Coronary artery (tissue), 2 donors: Measurements from ENCODE around the gene KIF21A.

Experiments
- DNase-seq: peaks from one replicate; pipeline ENCODE4 v3.0.0-alpha.2; 2017; ENCODE audit warnings: low spot score
- H3K27ac ChIP-seq, 2 donors: fragments of 200-600 bp; sonication (generic); one replicate each; pipeline ENCODE4 v1.5.1; 2016 to 2019
- H3K4me3 ChIP-seq: fragments of 200-600 bp; sonication (generic); 2 replicates; pipeline ENCODE4 v1.5.1; 2016; ENCODE audit warnings: mild to moderate bottlenecking, moderate library complexity
- CTCF ChIP-seq: fragments of 200-600 bp; sonication (generic); IDR thresholded peaks from one replicate; pipeline ENCODE4 v1.5.1; 2019; ENCODE audit warnings: antibody characterized with exemption

The KIF21A gene

GRCh38 chr12:39413836-39414771 lies 28.8 kb downstream of the KIF21A start:
- no peak overlapping the region for H3K27ac ChIP-seq
- no peak overlapping the region for H3K4me3 ChIP-seq
- no peak for DNase-seq
- TF ChIP-seq CTCF = no peak

GRCh38 chr12:39412210-39412609 lies 30.7 kb downstream of the KIF21A start:
- Histone ChIP-seq H3K27ac (no peak overlapping the region), H3K4me3 (no peak overlapping the region)
- TF ChIP-seq CTCF = no peak
- no peak for DNase-seq

GRCh38 chr12:39406262-39406661 lies 36.7 kb downstream of the KIF21A start:
- H3K27ac ChIP-seq = no peak overlapping the region
- no peak overlapping the region for H3K4me3 ChIP-seq
- DNase-seq = no peak
- TF ChIP-seq CTCF = no peak

- TF ChIP-seq CTCF = no peak
- Histone ChIP-seq H3K4me3 (no peak overlapping the region), H3K27ac (no peak overlapping the region)
- no peak for DNase-seq
These were observed 37.3 kb downstream of the KIF21A start for GRCh38 chr12:39405580-39405979.

DNA sequence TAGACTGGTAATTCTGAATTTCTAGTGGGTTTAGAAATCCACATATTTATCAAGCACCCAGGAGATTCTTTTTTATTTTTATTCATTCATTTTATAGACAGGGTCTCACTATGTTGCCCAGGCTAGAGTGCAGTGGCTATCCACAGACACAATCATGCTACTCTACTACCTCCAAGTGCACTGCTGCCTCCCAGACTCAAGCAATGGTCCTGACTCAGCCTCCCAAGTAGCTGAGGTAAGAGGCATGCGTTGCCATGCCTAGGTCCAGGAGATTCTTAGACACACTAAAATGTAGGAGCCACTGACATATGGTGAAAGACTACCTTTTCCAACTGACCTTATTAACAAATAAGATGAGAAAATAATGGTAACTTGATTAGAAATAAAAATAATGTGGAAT lies 38.9 kb downstream of the KIF21A start:
- no peak overlapping the region for H3K4me3 ChIP-seq
- H3K27ac ChIP-seq = no peak overlapping the region
- TF ChIP-seq CTCF = no peak
- no peak for DNase-seq

DNA sequence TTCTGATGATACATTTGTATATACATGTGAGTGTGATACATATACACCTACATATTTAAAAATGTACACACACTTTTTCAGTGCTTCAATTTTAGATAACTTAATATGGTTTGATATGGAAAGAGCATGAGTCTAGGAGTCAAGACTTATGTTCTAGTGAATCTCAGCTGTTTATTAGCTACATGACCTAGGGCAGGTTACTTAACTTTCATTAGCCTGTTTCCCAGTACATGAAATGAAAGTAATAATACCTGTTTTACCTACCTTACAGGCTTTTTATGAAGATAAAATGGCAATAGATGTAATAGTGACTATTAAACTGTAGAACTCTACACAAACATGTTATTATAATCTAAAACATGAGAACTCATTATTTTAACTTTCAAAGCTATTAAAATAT lies 39.5 kb downstream of the KIF21A start:
- H3K27ac ChIP-seq = no peak overlapping the region
- DNase-seq = no peak
- no peak overlapping the region for H3K4me3 ChIP-seq
- TF ChIP-seq CTCF = no peak

- Histone ChIP-seq H3K27ac (no peak overlapping the region), H3K4me3 (no peak overlapping the region)
- no peak for DNase-seq
- TF ChIP-seq CTCF = no peak
These were observed 40.0 kb downstream of the KIF21A start for GRCh38 chr12:39402922-39403321.
